Stimulated activated CD8-positive, alpha-beta memory T cell treated with anti-CD3 and anti-CD28 coated beads, Interleukin-15, amount 100 ng/mL, for 4 hours (primary cell): ENCODE results near the gene MYO19.
"Not testable (repeated sequence)": the region's sequence is repeated elsewhere in the genome, so short reads cannot be mapped to it uniquely, and the experiment has no call there.

Source experiments
- DNase-seq, 2 donors: peaks; one replicate each; pipeline ENCODE4 v3.0.0-alpha.2; 2020; ENCODE audit warnings: low read depth in 2 of 2

Gene MYO19

DNA sequence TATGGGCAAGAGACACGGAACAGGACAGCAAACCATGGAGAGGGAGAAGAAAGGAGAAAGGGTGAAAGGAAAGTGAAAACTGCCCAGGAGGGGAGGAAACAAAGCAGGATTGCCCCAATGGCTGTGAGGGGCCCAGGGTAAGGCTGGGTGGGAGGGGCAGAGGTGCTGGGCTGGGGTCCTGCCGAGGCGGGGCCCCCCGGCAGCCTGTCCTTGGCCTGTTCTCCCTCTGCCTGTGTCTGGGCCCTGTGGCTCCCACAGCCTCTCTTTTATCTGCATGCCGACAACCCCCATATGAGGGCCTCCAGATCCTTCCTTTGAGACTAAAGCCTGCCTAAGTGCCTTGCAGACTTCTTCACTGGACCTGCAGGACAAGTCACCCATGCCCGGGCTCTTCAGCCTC, 32.7 kb downstream of the MYO19 start:
- DNase-seq, result no peak

DNA sequence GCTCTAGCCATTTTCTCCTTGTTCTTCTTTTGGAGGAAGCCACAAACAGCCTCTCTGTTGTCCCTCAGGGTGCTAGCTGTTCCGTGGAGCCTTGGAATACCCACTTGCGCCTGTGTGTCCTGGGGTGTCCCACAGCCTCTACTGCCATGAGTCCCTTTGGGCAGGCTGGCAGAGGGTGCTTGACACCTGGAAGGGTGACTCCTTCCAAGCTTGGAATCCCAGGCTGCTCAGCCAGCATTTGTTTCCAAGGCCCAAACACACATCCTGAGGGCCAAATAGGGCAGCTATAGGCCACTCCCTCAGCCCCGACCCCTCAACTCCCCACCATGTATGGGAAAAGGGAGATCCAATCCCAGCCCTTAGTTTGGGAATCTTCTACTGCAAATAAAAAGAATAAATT, 33.3 kb downstream of the MYO19 start:
- DNase-seq, result no peak

DNA sequence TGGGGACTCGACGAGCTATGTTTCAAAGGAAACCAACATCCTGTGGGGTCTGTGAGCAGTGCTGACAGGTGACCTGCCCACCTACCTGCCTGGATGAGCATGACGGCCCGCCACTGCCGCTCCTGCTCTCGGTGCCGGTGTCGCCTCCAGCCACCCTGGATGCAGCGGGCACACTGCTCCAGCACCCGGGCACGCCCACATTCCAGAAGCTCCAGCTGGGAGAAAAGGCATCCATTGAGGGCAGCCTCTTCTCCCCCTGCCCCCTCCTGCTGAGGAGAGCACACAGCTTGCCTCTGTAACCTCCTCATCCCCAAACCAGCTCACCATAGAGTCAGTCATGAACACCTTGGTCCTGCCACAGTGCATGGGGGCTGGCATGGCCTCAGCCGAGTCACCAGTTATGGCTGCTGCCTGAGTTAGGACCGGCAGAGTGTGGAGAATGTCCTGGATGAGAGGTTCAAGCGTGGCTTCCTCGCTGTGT, 33.9 kb downstream of the MYO19 start:
- no peak for DNase-seq

DNA sequence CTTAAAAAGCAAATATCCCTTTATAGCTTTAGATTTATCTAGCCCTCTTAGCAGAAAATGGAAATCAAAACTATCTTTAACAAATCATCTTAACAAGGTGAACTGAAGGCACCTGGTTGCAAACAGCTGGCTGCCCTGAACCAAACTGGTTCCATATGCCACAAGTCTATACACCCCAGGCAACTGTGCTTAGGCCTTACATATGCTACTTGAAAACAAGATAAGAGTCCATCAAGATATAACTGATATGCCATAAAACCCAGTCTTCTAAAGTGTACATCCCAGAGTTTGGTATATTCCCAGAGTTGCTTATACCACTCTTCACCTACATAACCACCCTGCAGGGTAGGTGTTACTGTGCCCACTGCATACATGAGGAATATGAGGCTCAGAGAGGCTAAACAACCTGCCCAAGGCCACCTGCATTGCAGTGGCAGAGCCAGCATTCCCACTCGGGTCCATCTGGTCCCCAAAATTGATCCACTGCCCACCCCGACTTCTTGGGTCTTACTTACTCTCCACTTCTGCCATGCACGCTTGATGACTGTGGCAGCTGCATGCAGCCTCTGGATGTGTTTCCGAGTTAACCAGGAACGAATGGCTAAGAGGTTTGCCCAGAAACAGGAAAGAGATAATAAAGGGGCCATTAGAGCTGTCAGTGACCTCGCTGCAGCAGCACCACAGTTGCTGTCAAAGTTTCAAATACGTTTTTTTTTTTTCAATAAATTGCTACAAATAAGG, 35.9 kb downstream of the MYO19 start:
- DNase-seq, result no peak

DNA sequence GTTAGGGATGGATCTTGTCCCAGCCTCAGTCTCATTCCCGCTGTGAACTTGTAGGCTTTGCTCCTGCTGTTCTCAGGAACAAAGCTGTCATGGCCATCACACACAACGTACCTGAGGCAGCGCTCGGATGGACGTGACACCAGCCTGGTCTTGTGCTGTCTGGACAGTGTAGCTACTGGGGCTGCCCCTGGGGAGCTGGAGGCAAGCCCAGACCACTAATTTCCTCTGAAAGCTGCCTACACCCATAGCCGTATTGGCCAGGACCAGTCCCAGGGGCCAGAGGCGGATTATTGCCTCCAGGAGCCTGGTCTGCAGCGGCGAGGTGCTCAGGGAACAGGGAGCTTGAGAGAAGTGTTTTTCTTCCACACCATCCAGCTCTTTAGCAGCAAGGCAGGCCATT, 36.5 kb downstream of the MYO19 start:
- no peak for DNase-seq

DNA sequence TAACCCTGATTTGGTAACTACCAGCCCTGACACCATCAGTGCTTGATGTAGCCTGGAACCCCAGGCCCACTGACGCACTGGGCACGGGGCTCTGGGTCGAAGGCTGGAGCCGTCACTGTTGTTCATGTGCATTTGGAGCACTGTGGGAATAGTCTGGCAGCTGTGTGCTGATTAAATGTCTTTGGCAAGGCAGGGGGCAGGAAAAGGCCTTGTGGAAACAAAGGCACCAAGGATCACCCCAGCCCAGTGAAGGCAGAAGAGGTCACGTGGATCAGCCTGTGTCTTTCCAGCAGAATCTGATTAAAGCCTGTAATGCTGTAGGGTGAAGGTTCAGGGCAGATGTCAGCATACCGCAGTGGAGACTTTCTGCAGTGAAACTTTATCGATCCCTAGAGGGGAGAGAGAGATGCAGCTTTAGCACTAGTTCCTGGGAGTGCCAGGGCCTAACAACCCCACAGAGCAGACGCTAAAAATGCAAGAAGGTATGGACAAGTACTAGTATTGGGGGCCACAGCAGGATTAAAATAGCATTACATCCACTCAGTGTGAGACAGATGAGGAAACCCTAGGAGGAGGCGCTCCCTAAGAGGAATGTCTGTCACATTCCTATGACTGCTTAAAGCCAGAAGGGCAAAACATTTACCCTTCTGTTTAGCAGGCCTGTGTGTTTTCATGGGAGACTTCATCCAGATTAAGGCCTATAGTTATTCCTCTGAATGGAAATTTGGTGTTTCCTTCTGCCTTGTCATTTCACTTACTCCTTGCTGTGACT, 38.5 kb downstream of the MYO19 start:
- no peak for DNase-seq

DNA sequence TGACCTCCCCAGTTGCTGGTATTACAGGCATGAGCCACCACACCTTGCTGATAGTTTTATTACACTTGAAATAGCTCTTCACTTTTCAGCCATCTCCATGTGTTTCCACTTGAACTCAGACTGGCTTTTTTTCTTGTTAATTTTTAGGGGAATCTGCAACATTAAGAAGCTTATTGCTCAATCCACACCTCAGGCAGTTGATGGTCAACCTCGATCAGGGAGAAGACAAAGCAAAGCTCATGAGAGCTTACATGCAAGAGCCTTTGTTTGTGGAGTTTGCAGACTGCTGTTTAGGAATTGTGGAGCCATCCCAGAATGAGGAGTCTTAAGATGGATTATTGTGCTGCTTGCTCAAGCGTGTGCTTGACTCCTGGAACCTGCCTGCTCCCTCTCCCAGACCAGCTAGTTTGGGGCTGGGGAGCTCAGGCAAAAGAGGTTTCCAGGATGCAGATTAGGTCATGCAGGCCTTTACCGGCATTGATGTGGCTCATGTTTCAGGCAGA, 39.5 kb downstream of the MYO19 start:
- DNase-seq, result no peak

DNA sequence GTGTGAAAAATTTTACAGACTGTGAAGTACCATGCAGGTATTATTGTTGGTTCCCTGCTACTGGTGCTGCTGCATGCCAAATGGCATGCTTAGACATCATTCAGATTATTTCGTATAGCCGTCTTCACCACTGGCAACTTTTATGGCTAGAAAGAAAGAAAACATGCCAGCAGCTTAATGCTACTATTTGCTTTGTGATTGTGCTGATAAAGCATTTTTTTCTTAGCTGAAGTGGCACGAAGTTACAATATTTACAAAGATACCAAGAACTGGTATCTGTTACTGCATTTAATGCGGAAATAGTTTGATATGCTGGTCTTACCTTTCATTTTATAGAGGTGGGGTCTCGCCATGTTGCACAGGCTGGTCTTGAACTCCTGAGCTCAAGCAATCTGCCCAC, 40.0 kb downstream of the MYO19 start:
- DNase-seq, result no peak

DNA sequence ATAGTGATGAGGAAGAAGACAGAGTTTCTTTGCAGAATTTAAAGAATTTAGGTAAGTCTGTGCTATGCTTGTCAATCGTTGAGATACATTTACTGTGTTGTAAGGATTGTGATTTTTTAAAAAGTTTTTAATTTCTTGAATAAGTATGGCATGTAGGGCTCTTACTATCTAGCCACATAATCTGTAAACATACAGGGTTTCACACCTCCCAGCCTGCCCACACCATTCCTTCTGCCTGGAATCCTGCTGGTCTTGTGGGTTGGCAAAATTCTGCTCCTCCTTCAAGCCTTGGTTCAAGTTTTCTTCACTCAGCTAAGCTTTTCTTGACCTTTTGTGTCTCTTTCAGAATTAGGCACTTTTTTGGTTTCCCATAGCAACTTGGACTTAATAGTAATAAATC, 40.7 kb downstream of the MYO19 start:
- DNase-seq, result no peak

DNA sequence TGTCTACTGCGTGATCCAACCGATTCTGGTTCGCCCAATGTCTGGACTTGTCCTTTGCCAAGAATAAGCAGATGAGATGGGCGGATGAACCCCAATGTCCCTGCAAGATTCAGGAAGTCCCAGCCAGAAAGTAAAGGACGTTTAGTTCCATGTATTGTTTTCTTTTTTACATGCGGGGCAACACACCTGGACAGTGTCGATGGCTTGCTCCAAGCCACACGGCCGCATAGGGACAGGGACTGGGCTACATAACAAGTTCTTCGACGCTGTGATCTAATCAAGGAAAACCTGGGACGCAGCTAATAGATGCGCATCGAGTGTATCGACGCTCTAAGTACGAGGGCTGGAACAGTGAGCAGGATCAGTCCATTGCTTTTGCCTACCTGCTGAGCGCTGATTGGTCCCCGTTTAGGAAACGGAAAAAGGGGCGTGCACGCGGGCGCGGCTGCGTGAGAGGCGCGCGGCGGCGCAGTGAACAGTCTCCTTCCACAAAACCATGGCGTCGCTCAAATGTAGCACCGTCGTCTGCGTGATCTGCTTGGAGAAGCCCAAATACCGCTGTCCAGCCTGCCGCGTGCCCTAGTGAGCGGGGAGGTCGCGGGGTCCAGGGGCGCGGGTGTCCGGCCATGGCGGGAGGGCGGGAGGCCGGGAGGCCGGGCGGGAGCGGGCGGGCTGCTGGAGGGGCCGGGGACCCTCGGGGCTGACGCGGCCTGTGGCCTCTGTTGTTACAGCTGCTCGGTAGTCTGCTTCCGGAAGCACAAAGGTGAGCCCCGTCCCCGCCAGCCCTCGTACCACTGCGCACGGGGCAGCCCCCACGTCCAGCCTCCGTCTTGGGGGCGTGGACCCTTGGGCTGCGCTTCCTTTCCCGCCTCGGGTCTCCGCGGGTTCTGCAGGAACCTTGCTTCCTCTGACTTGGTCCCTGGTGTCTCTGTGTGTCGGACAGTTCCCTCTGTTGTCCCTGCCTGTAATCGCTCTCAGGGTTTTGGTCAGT, 48.2 kb downstream of the MYO19 start, which contains the start of gene ZNHIT3:
TSS of gene ZNHIT3 (plus strand) at position 478 of the 991 bp plus-strand sequence. CDS start at position 497, 19 bp downstream.
- DNase-seq, result peak; percentile 75 to 82

DNA sequence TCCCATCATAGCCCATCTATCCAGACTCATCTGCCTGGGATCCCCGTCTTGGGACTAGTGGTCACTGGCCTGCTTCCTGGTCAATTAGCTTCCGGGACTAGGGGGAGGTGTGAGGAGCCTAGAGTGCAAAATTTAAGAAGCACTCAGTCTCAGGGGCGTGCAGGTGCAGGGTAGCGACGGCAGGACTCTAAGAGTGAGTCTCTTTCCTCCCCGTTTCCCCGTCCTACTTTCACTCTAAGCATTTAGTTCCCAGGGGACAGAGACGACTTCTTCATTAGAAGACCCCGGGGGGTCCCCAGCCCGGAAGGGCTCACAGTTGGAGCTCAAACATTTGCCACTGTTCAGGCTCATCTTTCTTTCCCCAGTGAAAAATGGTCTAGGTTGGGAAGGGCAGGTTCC, 48.9 kb downstream of the MYO19 start:
- no peak for DNase-seq

DNA sequence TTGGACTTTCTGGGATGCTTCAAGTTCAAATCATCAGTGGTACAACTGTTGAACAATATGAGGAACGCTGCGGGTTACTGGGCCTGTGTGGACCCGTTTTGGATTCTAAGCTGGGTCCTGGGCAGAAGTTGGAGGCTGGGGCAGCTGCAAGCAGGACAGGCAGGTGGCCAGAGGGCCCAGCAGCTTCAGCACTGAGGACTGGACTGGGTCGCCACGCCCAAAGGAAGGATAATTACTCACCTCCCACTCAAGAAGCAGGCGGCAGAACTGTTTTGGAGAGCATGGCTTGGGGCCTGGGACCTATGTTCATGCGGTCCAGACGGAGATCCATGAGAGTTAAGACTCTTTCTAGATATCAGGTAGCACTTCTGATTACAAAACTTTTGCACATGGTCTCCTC, 49.6 kb downstream of the MYO19 start:
- DNase-seq, result no peak

DNA sequence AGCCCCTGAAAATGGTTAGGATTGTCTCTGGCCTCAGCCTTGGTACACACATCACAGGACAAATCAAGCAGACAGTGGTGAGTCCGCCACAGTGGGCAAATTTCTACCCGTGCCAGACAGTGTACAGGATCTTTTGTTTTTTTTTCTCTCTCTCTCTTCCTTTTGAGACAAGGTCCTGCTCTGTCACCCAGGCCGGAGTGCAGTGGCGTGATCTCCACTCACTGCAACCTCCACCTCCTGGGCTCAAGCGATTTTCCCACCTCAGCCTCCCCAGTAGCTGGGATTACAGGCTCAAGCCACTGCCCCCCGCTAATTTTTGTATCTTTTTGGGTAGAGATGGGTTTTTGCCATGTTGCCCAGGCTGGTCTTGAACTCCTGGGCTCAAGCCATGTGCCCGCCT, 50.6 kb downstream of the MYO19 start:
- DNase-seq, result not testable (repeated sequence)

DNA sequence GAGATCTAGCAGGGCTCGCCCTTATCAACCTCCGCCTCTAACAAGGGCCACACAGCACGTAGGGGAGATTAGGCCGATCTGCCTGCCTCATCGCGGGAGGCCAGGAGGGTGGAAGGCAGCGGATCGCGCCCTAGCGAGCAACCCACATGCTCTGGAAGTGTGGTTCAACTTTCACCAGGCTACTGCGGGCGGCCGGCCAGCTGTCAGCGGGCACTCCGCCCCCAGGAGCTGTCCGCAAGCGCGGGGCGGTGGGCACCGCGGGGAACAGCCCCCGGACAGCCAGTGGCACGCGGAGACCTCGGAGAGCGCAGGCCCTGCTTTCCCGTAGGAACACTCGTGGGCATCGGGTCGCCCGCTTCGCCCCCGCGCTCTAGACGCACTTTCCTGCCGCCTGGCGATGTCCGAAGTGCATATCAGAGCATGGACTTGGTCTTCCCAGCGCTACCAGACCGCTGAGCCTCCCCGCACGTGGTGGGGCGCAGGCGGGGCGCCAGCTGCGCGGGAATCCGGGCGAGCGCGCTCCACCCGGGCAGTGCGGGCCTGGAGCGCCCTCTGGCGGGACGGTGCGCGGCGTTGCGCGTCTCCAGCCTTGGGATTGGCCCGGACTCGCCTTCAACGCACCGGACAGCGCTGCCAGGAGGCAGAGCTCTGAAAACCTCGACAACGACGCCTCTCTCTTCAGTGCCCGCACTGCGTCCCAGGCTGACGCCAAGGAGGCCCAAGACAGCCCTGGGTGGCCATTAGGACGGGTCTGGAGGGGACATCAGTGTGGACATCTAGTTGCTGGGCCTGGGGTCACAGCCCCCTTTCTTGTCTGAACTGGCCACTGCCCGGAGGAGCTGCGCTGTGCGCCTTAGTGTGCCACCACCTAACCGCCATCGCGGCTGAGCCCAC, 51.8 kb downstream of the MYO19 start:
- DNase-seq, result peak; percentile 47 to 59

DNA sequence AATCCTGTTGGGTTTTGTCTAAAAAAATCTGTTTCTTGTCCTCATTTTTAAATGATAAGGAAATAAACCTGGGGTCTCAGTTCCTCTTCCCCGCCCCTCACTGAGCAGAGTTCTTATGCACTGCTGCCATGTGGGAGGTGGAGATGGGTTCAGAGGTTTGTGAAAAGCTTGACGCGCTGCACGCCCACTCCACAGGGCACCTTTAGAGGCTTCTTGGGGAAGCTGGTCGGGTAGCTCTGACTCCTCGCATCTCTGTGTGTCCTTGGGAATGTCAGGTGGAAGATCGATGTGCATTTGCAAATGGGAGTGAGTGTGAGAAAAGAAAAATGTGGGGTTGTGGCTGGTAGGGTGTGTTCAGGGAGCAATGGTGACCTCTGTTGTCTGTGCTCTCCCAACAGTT, 52.8 kb downstream of the MYO19 start:
- DNase-seq, result no peak

DNA sequence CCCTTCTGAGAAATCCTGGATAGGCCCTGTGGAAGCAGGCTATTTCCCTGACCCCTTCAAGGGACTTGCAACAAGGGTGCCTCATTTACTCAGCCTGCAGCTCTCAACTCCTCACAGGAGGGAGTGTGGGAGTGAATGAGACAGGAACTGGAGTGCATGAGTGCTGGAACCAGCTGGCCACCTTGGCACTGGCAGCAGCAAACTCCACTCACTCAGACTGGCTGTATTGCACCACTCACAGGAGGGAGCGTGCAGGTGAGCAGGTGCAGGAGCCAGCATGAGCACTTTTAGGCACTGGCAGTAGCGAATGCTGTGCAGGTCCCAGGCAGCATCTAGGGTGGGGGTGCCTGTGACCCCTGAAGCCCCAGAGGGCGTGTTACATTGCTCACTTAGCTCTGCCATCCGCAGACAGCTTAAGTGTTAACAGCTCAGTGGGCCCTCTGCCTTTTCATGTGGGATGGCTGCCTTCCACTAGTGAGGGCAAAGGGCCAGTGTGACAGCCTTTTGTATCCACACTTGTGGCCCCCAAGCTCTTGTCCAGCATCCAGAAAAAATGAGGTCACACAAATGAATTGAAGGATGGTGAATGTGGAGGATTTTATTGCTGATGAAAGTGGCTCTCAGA, 59.2 kb downstream of the MYO19 start:
- DNase-seq, result no peak

DNA sequence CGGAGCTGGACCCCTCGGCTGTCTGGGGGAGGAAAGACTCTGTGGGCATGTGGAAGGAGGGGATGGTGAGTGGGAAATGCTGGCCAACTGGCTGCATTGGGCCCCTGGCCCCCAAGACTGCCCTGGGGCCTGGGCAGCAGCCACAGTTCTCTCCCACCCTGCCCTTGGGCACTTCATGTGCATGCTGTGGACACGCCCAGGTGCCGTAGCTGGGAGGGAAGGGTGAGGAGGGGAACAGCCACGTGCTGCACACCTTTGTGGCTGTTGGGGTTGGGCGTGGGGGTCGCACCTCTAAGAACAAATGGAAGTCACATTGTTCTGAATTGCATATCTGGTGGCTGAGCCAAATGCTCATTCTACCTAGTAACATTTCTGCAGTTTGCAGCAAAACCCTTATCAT, 60.1 kb downstream of the MYO19 start:
- no peak for DNase-seq

DNA sequence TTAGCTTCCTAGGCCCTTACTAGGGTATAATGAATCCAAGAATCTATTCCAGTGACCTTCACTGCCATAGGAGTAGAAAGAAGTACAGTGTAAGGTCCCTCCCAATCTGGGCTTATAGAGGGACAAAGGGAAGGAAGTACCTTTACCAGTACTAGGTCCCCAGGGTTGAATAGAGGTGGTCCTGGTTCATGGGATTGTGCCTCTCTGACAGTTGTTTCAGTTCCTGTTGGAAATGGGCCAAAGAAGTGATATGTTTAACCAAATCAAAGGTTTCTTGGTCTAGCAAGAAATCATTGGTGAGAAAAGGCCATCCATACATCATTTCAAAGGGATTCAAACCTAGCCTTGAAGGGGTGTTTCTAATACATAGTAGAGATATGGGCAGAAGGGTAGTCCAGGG, 64.2 kb downstream of the MYO19 start:
- no peak for DNase-seq

DNA sequence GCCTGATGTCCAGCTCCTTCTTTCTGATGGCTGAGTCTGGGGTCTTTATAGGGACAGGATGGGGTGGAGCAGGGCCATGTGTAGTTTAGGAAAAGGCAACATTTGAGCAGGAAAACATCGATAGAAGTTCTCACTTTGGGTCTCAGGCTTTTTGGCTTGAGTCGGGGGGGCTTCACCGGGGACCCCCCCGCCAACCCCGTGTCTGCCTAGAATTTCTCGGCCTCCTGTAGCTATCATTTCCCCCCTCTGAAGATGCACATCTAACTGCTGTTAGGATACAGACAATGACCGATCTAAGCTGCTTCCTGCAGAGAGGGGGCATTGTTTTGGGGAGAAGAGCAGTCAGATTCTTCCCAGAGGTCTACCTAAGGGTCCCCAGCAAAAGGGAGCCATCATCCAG, 64.9 kb downstream of the MYO19 start:
- no peak for DNase-seq
